Kidney (tissue), 14 donors: ENCODE data around the gene FBXO30. TPM values are rescaled to one million over a fixed set of nuclear protein-coding genes. Genes with fewer than 3 reads are reported as not detected.

Experiments used
- DNase-seq, 5 donors: peaks; one replicate each; pipeline ENCODE4 v3.0.0-alpha.2; 2013 to 2020
- FAIRE-seq: peaks from 2 replicates; lab custom pipeline; 2012; peaks lifted over from hg19 to GRCh38; lab: Jason Lieb, UNC
- H3K27ac ChIP-seq, 2 donors: one replicate each; pipeline ENCODE4 v1.7.0; 2013; ENCODE audit warnings: low read depth in 2 of 2, low read length in 2 of 2, inconsistent platforms in 1 of 2
- H3K27me3 ChIP-seq: one replicate; pipeline ENCODE4 v1.7.1; 2013; ENCODE audit warnings: low read length, inconsistent platforms; ENCODE audit not compliant: control insufficient read depth, insufficient read depth
- H3K36me3 ChIP-seq, 3 donors: one replicate each; pipeline versions ENCODE4 v1.7.0 to v1.7.1; 2013; ENCODE audit warnings: low read length in 3 of 3, control low read depth in 1 of 3, inconsistent platforms in 1 of 3; ENCODE audit not compliant: insufficient read depth in 3 of 3, control insufficient read depth in 2 of 3
- H3K4me1 ChIP-seq, 3 donors: one replicate each; pipeline versions ENCODE4 v1.7.0 to v1.7.1; 2013; ENCODE audit warnings: low read length in 3 of 3, inconsistent platforms in 1 of 3, low read depth in 1 of 3; ENCODE audit not compliant: control insufficient read depth in 2 of 3, insufficient read depth in 2 of 3
- H3K4me3 ChIP-seq, 3 donors: one replicate each; pipeline versions ENCODE4 v1.7.0 to v1.8.1; 2013; ENCODE audit warnings: low read length in 3 of 3, control low read depth in 1 of 3, inconsistent platforms in 1 of 3
- H3K9ac ChIP-seq, 3 donors: one replicate each; pipeline versions ENCODE4 v1.7.0 to v1.7.1; 2013; ENCODE audit warnings: low read length in 3 of 3, control low read depth in 1 of 3, inconsistent platforms in 1 of 3
- H3K9me3 ChIP-seq, 3 donors: one replicate each; pipeline versions ENCODE4 v1.7.0 to v1.7.1; 2013; ENCODE audit warnings: low read length in 3 of 3, control low read depth in 1 of 3, inconsistent platforms in 1 of 3; ENCODE audit not compliant: control insufficient read depth in 2 of 3, insufficient read depth in 1 of 3
- CTCF ChIP-seq: IDR thresholded peaks from 3 replicates; pipeline ENCODE4 v1.5.1; 2012; ENCODE audit warnings: mild to moderate bottlenecking, moderate library complexity, borderline replicate concordance; ENCODE audit not compliant: insufficient read depth; ENCODE audit errors: extremely low read depth
- intact Hi-C: fragments of 100-400 bp; cut with DNase I; formaldehyde crosslinking; loops from one replicate; pipeline ENCODE4 v1.11.1; 2022
- polyA plus RNA-seq: library from polyadenylated mRNA; stranded (reverse); fragments of 350-450 nt; fragmentation: Illumina TruSeq; extraction: RNeasy Lipid Tissue Mini Kit (QIAGEN cat#74804); gene quantifications from one replicate; pipeline ENCODE4 v1.2.3, GENCODE V29; 2014; ENCODE audit warnings: low read depth, low replicate concordance; ENCODE audit not compliant: insufficient read depth
- total RNA-seq: library from RNA; stranded (reverse); fragmentation: NEBNext Ultra II Directional; extraction: Animal tissue kit (Norgen Biotek cat#: 25700); gene quantifications from one replicate; pipeline ENCODE4 v1.2.1, GENCODE V29; 2021
- donor health status: control.
- donor health status: control.
- donor health status: control.
- donor health status: control.
- donor health status: control.
- donor health status: DM: yes; HTN: yes; CAD: no.
- donor health status: Normal renal cell carcinoma (clear cell type).

Gene FBXO30
- total and polyA plus RNA-seq, 2 donors from 2014 or later = 2.5 to 8.2 TPM

- Histone ChIP-seq H3K4me1 (no peaks in the 10 kb centered on the region), H3K4me3 (no peak overlapping the region), H3K9me3 (no peaks in the 10 kb centered on the region), H3K9ac (no peak overlapping the region), H3K36me3 (no peaks in the 10 kb centered on the region), H3K27ac (no peak overlapping the region), H3K27me3 (no peaks in the 10 kb centered on the region)
- FAIRE-seq (no peak), DNase-seq (no peak)
- no peak for TF ChIP-seq CTCF
- intact Hi-C loops = no loop called here
Measured at GRCh38 chr6:145845557-145845956, 31.0 kb upstream of the FBXO30 start.

GRCh38 chr6:145844933-145845540 lies 30.4 kb upstream of the FBXO30 start:
- H3K9me3 ChIP-seq = no peaks in the 10 kb centered on the region
- H3K9ac ChIP-seq = no peak overlapping the region
- DNase-seq (no peak), FAIRE-seq (no peak)
- intact Hi-C loops = no loop called here
- no peaks in the 10 kb centered on the region for H3K4me1 ChIP-seq
- H3K27ac ChIP-seq = no peak overlapping the region
- no peak for TF ChIP-seq CTCF
- H3K4me3 ChIP-seq = no peak overlapping the region
- no peaks in the 10 kb centered on the region for H3K36me3 ChIP-seq
- H3K27me3 ChIP-seq = no peaks in the 10 kb centered on the region

- no peak overlapping the region for H3K27ac ChIP-seq
Measured at GRCh38 chr6:145842693-145843546, 28.3 kb upstream of the FBXO30 start.

More at GRCh38 chr6:145842693-145843546, 28.3 kb upstream of the FBXO30 start:
- no peaks in the 10 kb centered on the region for H3K4me1 ChIP-seq
- no peak overlapping the region for H3K4me3 ChIP-seq
- H3K9ac ChIP-seq = no peak overlapping the region
- intact Hi-C loops = no loop called here
- no peaks in the 10 kb centered on the region for H3K36me3 ChIP-seq
- DNase-seq (no peak), FAIRE-seq (no peak)
- H3K27me3 ChIP-seq = no peaks in the 10 kb centered on the region
- no peaks in the 10 kb centered on the region for H3K9me3 ChIP-seq
- no peak for TF ChIP-seq CTCF
